HK-2 (cell line): ENCODE results near the gene FANK1.

Source experiments
- DNase-seq: peaks from one replicate; pipeline ENCODE4 v3.0.0-alpha.2; 2018; ENCODE audit not compliant: unreplicated experiment

The FANK1 gene

GRCh38 chr10:125985557-125986240, 89.3 kb downstream of the FANK1 start:
- DNase-seq: no peak

GRCh38 chr10:125989791-125990190, 93.4 kb downstream of the FANK1 start:
- DNase-seq: no peak

- DNase-seq: no peak
Observed at GRCh38 chr10:125990974-125991373, 94.6 kb downstream of the FANK1 start.

GRCh38 chr10:125991392-125991791, 95.0 kb downstream of the FANK1 start:
- DNase-seq: no peak

- no peak for DNase-seq
Observed at GRCh38 chr10:125992254-125992653, 95.9 kb downstream of the FANK1 start.

GRCh38 chr10:125994601-125995000, 98.2 kb downstream of the FANK1 start:
- DNase-seq: no peak

GRCh38 chr10:125995726-125996304, 99.5 kb downstream of the FANK1 start:
- DNase-seq: no peak

- DNase-seq: no peak
Observed at GRCh38 chr10:125997586-125997985, 101.2 kb downstream of the FANK1 start.

- DNase-seq: no peak
Observed at GRCh38 chr10:125999694-126000093, 103.3 kb downstream of the FANK1 start.

GRCh38 chr10:126001576-126001975, 105.2 kb downstream of the FANK1 start:
- no peak for DNase-seq

- DNase-seq: no peak
Observed at GRCh38 chr10:126004752-126005151, 108.4 kb downstream of the FANK1 start.

GRCh38 chr10:126006264-126006663, 109.9 kb downstream of the FANK1 start:
- DNase-seq: no peak

GRCh38 chr10:126006906-126007305, 110.5 kb downstream of the FANK1 start:
- DNase-seq: no peak

- no peak for DNase-seq
Observed at GRCh38 chr10:126009650-126010049, 113.3 kb downstream of the FANK1 start.

- DNase-seq: no peak
Observed at GRCh38 chr10:126011995-126012394, 115.6 kb downstream of the FANK1 start.

GRCh38 chr10:126012485-126012884, 116.1 kb downstream of the FANK1 start:
- DNase-seq: no peak

GRCh38 chr10:126013489-126014281, 117.3 kb downstream of the FANK1 start:
- DNase-seq: peak; percentile 63

- DNase-seq: peak; percentile 39
Observed at GRCh38 chr10:126014309-126014708, 117.9 kb downstream of the FANK1 start.

GRCh38 chr10:126015413-126015812, 119.0 kb downstream of the FANK1 start:
- no peak for DNase-seq

- DNase-seq: no peak
Observed at GRCh38 chr10:126016156-126016805, 119.9 kb downstream of the FANK1 start.

- no peak for DNase-seq
Observed at GRCh38 chr10:126016882-126017281, 120.5 kb downstream of the FANK1 start.

- peak; percentile 24 for DNase-seq
Observed at GRCh38 chr10:126017961-126018560, 121.7 kb downstream of the FANK1 start.
